COR-L47 (cell line): Measurements from ENCODE around the gene PCNP.
"Not testable (repeated sequence)": the region's sequence is repeated elsewhere in the genome, so short reads cannot be mapped to it uniquely, and the experiment has no call there.

Source experiments
- DNase-seq: peaks from one replicate; lab custom pipeline; 2025; lab: John Stamatoyannopoulos, UW

PCNP gene

GRCh38 chr3:101567528-101568317 lies 6.3 kb upstream of the PCNP start:
- DNase-seq, result no peak

- no peak for DNase-seq
Observed at GRCh38 chr3:101571028-101571895, 2.7 kb upstream of the PCNP start.

GRCh38 chr3:101574388-101575112 lies 570 bp downstream of the PCNP start:
- DNase-seq, result peak; percentile 62

GRCh38 chr3:101577286-101577685 lies 3.3 kb downstream of the PCNP start:
- DNase-seq, result no peak

- no peak for DNase-seq
Observed at GRCh38 chr3:101588616-101589015, 14.6 kb downstream of the PCNP start.

GRCh38 chr3:101591071-101591470 lies 17.1 kb downstream of the PCNP start:
- no peak for DNase-seq

- DNase-seq, result no peak
Observed at GRCh38 chr3:101602731-101603130, 28.8 kb downstream of the PCNP start.

- no peak for DNase-seq
Observed at GRCh38 chr3:101603184-101603583, 29.2 kb downstream of the PCNP start.

- not testable (repeated sequence) for DNase-seq
Observed at GRCh38 chr3:101605398-101605797, 31.4 kb downstream of the PCNP start.

GRCh38 chr3:101611023-101611422 lies 37.0 kb downstream of the PCNP start:
- DNase-seq, result no peak

- DNase-seq, result not testable (repeated sequence)
Observed at GRCh38 chr3:101613014-101613413, 39.0 kb downstream of the PCNP start.

GRCh38 chr3:101615525-101615924 lies 41.5 kb downstream of the PCNP start:
- no peak for DNase-seq

GRCh38 chr3:101617478-101617877 lies 43.5 kb downstream of the PCNP start:
- no peak for DNase-seq

GRCh38 chr3:101618726-101619125 lies 44.7 kb downstream of the PCNP start:
- DNase-seq, result no peak

GRCh38 chr3:101619734-101620133 lies 45.8 kb downstream of the PCNP start:
- DNase-seq, result no peak

- no peak for DNase-seq
Observed at GRCh38 chr3:101623656-101624055, 49.7 kb downstream of the PCNP start.

GRCh38 chr3:101624857-101625256 lies 50.9 kb downstream of the PCNP start:
- no peak for DNase-seq

- no peak for DNase-seq
Observed at GRCh38 chr3:101625879-101626278, 51.9 kb downstream of the PCNP start.

GRCh38 chr3:101629219-101629618 lies 55.2 kb downstream of the PCNP start:
- DNase-seq, result no peak

GRCh38 chr3:101631098-101631796 lies 57.3 kb downstream of the PCNP start:
- no peak for DNase-seq

GRCh38 chr3:101631959-101632358 lies 58.0 kb downstream of the PCNP start:
- not testable (repeated sequence) for DNase-seq

- DNase-seq, result no peak
Observed at GRCh38 chr3:101632586-101632985, 58.6 kb downstream of the PCNP start.
